Hematopoietic multipotent progenitor cell treated with erythropoietin and hydrocortisone succinate and interleukin-3 and kit ligand, for 6 days (in vitro differentiated cells): ENCODE measurements around the gene PLPP1.

ENCODE experiments used
- DNase-seq: peaks from one replicate; pipeline ENCODE4 v3.0.0-alpha.2; 2015

Gene PLPP1

GRCh38 chr5:55498457-55498856 lies 36.3 kb downstream of the PLPP1 start:
- no peak for DNase-seq

GRCh38 chr5:55497712-55498111 lies 37.1 kb downstream of the PLPP1 start:
- no peak for DNase-seq

GRCh38 chr5:55495216-55495615 lies 39.5 kb downstream of the PLPP1 start:
- DNase-seq: no peak

GRCh38 chr5:55492449-55492848 lies 42.3 kb downstream of the PLPP1 start:
- no peak for DNase-seq

GRCh38 chr5:55485073-55485472 lies 49.7 kb downstream of the PLPP1 start:
- no peak for DNase-seq

- DNase-seq: no peak
These were observed 50.2 kb downstream of the PLPP1 start for GRCh38 chr5:55484531-55484930.

GRCh38 chr5:55483885-55484284 lies 50.9 kb downstream of the PLPP1 start:
- no peak for DNase-seq

GRCh38 chr5:55481293-55481855 lies 53.4 kb downstream of the PLPP1 start:
- no peak for DNase-seq

GRCh38 chr5:55480781-55481180 lies 54.0 kb downstream of the PLPP1 start:
- DNase-seq: peak; percentile 23

GRCh38 chr5:55472642-55473041 lies 62.1 kb downstream of the PLPP1 start:
- DNase-seq: no peak

- no peak for DNase-seq
These were observed 63.3 kb downstream of the PLPP1 start for GRCh38 chr5:55471468-55471867.

GRCh38 chr5:55470282-55470681 lies 64.5 kb downstream of the PLPP1 start:
- no peak for DNase-seq

GRCh38 chr5:55469839-55470238 lies 64.9 kb downstream of the PLPP1 start:
- no peak for DNase-seq

GRCh38 chr5:55467862-55468551 lies 66.8 kb downstream of the PLPP1 start:
- DNase-seq: no peak

GRCh38 chr5:55463613-55464012 lies 71.2 kb downstream of the PLPP1 start:
- no peak for DNase-seq

- no peak for DNase-seq
These were observed 75.2 kb downstream of the PLPP1 start for GRCh38 chr5:55459572-55459971.

- DNase-seq: no peak
These were observed 78.4 kb downstream of the PLPP1 start for GRCh38 chr5:55456216-55456895.

GRCh38 chr5:55454282-55454681 lies 80.5 kb downstream of the PLPP1 start:
- DNase-seq: no peak

GRCh38 chr5:55453211-55453610 lies 81.6 kb downstream of the PLPP1 start:
- DNase-seq: no peak

GRCh38 chr5:55451976-55452375 lies 82.8 kb downstream of the PLPP1 start:
- DNase-seq: no peak

GRCh38 chr5:55450050-55450765 lies 84.6 kb downstream of the PLPP1 start:
- no peak for DNase-seq

GRCh38 chr5:55446640-55447351 lies 88.0 kb downstream of the PLPP1 start:
- no peak for DNase-seq

GRCh38 chr5:55445791-55446190 lies 89.0 kb downstream of the PLPP1 start:
- no peak for DNase-seq
